Activated naive CD4-positive, alpha-beta T cell treated with anti-CD3 and anti-CD28 coated beads, Interleukin-2, amount 10 ng/mL, durations not matched to agents 7 days and 5 days (primary cell): ENCODE results near the gene TDRD12.
"Not testable (repeated sequence)": the region's sequence is repeated elsewhere in the genome, so short reads cannot be mapped to it uniquely, and the experiment has no call there.

Experiments used
- CTCF ChIA-PET: fragments of 350-600 bp; sonication (Branson Sonifier 250); formaldehyde crosslinking; loops from one replicate; lab custom pipeline; 2021; ENCODE audit warnings: antibody characterized with exemption; lab: Charles Lee
- DNase-seq: peaks from one replicate; pipeline ENCODE4 v3.0.0-alpha.2; 2020
- H3K27ac Mint-ChIP-seq: one replicate; pipeline ENCODE4 v1.8.0; 2021; ENCODE audit warnings: mild to moderate bottlenecking, moderate library complexity, mixed read lengths
- H3K27me3 Mint-ChIP-seq: one replicate; pipeline ENCODE4 v1.8.0; 2021; ENCODE audit warnings: mild to moderate bottlenecking, mixed read lengths
- H3K36me3 Mint-ChIP-seq: one replicate; pipeline ENCODE4 v1.8.0; 2021; ENCODE audit warnings: mixed read lengths
- H3K4me1 Mint-ChIP-seq: one replicate; pipeline ENCODE4 v1.8.0; 2021; ENCODE audit warnings: mixed read lengths
- H3K4me3 Mint-ChIP-seq: one replicate; pipeline ENCODE4 v1.8.0; 2021; ENCODE audit warnings: mild to moderate bottlenecking, moderate library complexity, mixed read lengths
- H3K9me3 Mint-ChIP-seq: one replicate; pipeline ENCODE4 v1.8.0; 2021; ENCODE audit warnings: mixed read lengths

Gene TDRD12

DNA sequence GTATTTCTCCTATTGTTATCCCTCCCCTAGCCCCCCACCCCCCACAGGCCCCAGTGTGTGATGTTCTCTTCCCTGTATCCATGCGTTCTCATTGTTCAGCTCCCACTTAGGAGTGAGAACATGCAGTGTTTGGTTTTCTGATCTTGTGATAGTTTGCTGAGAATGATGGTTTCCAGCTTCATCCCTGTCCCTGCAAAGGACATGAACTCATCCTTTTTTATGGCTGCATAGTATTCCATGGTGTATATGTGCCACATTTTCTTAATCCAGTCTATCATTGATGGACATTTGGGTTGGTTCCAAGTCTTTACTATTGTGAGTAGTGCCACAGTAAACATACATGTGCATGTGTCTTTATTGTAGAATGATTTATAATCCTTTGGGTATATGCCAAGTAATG is 62.5 kb downstream of the TDRD12 start:
- Mint-ChIP-seq H3K9me3 (peaks cover 16% of the 10 kb centered on the region), H3K4me1 (peaks cover 15% of the 10 kb centered on the region)
- H3K4me3 Mint-ChIP-seq, H3K27me3 Mint-ChIP-seq, H3K36me3 Mint-ChIP-seq, H3K27ac Mint-ChIP-seq, DNase-seq, CTCF ChIA-PET: not testable (repeated sequence)

DNA sequence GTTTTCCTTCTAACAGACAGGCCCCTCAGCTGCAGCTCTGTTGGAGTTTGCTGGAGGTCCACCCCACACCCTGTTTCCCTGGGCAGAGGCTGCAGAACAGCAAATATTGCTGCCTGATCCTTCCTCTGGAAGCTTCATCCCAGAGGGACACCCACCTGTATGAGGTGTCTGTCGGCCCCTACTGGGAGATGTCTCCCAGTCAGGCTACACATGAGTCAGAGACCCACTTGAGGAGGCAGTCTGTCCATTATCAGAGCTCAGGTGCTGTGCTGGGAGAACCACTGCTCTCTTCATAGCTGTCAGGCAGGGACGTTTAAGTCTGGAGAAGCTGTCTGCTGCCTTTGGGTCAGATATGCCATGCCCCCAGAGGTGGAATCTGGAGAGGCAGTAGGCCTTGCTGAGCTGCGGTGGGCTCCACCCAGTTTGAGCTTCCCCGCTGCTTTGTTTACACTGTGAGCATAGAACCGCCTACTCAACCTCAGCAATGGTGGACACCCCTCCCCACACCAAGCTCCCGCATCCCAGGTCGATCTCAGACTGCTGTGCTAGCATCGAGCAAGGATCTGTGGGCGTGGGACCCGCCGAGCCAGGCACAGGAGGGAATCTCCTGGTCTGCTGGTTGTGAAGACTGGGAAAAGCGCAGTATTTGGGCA is 67.7 kb downstream of the TDRD12 start:
- H3K36me3 Mint-ChIP-seq, H3K4me3 Mint-ChIP-seq, H3K9me3 Mint-ChIP-seq, CTCF ChIA-PET: not testable (repeated sequence)
- Mint-ChIP-seq H3K27me3 (peaks cover 14% of the 10 kb centered on the region), H3K27ac (peak overlapping the region; percentile 2), H3K4me1 (peaks cover 28% of the 10 kb centered on the region)
- peak; percentile 36 for DNase-seq

DNA sequence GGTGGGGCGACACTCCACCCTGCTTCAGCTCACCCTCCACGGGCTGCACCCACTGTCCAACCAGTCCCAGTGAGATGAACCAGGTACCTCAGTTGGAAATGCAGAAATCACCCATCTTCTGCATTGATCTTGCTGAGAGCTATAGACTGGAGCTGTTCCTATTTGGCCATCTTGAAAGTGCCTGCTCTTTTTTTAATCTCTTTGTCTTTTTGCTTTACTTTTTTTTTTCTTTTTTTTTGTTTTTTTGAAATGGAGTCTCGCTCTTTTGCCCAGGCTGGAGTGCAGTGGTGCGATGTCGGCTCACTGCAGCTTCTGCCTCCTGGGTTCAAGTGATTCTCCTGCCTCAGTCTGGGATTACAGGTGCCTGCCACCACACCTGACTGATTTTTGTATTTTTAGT is 68.3 kb downstream of the TDRD12 start:
- CTCF ChIA-PET, H3K4me3 Mint-ChIP-seq, H3K9me3 Mint-ChIP-seq, H3K36me3 Mint-ChIP-seq, H3K27ac Mint-ChIP-seq, DNase-seq: not testable (repeated sequence)
- H3K4me1 Mint-ChIP-seq: peaks cover 34% of the 10 kb centered on the region
- H3K27me3 Mint-ChIP-seq: peaks cover 14% of the 10 kb centered on the region

DNA sequence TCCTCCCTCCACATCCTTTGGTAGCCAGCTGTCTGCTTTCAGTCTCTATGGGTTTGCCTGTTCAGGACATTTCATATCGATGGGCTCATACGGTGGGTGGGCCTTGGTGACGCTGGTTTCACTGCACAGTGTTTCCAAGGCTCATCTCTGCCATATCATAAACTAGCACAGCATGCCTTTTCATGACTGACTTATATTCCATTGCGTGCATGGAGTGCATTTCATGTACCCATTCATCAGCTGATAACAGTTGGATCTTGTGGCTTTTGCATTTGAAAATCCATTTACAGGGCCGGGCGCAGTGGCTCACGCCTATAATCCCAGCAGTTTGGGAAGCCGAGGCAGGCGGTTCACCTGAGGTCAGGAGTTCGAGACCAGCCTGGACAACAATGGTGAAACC is 69.9 kb downstream of the TDRD12 start:
- CTCF ChIA-PET: no interaction called here
- Mint-ChIP-seq H3K27ac (no peak overlapping the region), H3K4me1 (peaks cover 47% of the 10 kb centered on the region), H3K4me3 (no peak overlapping the region), H3K9me3 (peaks cover 7% of the 10 kb centered on the region), H3K36me3 (peaks cover 7% of the 10 kb centered on the region), H3K27me3 (peaks cover 4% of the 10 kb centered on the region)
- no peak for DNase-seq

DNA sequence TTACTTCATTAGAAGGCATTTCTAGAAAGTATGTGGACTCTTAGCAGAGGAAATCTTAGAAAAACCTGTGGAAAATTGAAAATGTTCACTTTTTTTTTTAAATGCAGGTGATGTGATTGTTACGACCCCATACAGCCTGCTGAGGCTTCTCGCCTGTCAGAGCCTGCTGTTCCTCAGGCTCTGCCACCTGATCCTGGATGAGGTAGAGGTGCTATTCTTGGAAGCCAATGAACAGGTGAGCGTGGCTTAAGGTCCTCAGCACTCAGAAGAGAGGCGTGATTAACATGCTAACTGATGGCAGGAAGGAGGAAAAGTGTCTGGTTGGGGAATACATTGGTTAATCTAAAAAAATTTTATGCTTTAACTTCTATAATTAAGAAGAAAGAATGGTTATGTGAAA is 78.6 kb downstream of the TDRD12 start:
- no peaks in the 10 kb centered on the region for H3K9me3 Mint-ChIP-seq
- H3K4me1 Mint-ChIP-seq: peaks cover 52% of the 10 kb centered on the region
- no peak overlapping the region for H3K27ac Mint-ChIP-seq
- H3K27me3 Mint-ChIP-seq: peaks cover 4% of the 10 kb centered on the region
- no peak overlapping the region for H3K4me3 Mint-ChIP-seq
- no peak for DNase-seq
- CTCF ChIA-PET: no interaction called here
- no peaks in the 10 kb centered on the region for H3K36me3 Mint-ChIP-seq

DNA sequence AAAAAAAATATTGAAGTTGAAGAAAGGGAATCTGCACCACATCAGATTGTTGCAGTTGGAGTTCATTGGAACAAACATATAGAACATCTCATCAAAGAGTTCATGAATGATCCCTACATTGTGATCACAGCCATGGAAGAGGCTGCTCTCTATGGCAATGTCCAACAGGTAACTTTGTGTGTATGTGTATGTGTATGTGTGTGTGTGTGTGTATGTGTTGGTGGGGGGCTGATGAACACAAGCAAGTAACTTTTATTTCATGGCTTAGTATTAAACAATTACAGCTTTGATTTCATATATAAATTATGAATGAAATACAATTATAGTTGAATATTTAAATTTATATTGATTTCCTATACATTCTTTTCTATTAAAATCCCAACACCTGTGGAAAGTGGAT is 80.6 kb downstream of the TDRD12 start:
- H3K9me3 Mint-ChIP-seq: no peaks in the 10 kb centered on the region
- H3K4me1 Mint-ChIP-seq: peaks cover 35% of the 10 kb centered on the region
- no peaks in the 10 kb centered on the region for H3K36me3 Mint-ChIP-seq
- H3K4me3 Mint-ChIP-seq: no peak overlapping the region
- no peak overlapping the region for H3K27ac Mint-ChIP-seq
- no peak for DNase-seq
- CTCF ChIA-PET: no interaction called here
- H3K27me3 Mint-ChIP-seq: peaks cover 4% of the 10 kb centered on the region

DNA sequence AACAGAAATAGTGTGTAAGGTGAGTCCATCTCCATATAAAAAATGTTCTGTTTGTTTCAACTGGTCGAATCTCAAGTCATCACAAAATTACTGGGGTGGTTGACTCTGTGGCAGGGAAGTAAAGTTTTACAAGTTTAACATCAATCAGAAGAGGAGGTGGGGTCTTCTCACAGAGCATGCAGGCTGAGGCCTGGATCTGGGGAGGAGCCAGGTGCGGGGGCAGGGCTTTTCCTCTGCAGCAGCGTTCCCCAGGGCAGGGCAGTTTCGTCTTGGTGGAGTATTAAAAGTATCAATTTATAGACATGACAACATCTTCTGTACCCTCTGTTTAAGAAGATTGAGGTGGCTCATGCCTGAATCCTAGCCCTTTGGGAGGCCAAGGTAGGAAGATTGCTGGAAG is 81.2 kb downstream of the TDRD12 start:
- no peaks in the 10 kb centered on the region for H3K36me3 Mint-ChIP-seq
- H3K4me3 Mint-ChIP-seq: no peak overlapping the region
- H3K4me1 Mint-ChIP-seq: peaks cover 30% of the 10 kb centered on the region
- CTCF ChIA-PET: no interaction called here
- no peak overlapping the region for H3K27ac Mint-ChIP-seq
- no peak for DNase-seq
- peaks cover 4% of the 10 kb centered on the region for H3K27me3 Mint-ChIP-seq
- H3K9me3 Mint-ChIP-seq: no peaks in the 10 kb centered on the region

DNA sequence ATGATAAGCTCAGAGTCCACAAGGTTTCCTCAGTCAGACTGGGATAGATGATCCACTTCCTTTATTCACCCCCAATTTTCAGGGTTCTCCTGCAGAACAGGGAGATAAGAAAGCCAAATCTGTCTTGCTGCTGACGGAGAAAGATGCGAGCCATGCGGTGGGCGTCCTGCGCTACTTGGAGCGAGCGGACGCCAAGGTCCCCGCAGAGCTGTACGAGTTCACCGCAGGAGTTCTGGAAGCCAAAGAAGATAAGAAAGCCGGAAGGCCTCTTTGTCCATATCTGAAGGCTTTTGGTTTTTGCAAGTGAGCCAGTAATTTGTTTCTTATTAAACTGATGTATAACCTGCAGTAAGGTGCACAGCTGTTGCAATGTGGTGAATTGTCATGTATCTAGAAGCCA is 83.3 kb downstream of the TDRD12 start:
- H3K9me3 Mint-ChIP-seq: no peaks in the 10 kb centered on the region

DNA sequence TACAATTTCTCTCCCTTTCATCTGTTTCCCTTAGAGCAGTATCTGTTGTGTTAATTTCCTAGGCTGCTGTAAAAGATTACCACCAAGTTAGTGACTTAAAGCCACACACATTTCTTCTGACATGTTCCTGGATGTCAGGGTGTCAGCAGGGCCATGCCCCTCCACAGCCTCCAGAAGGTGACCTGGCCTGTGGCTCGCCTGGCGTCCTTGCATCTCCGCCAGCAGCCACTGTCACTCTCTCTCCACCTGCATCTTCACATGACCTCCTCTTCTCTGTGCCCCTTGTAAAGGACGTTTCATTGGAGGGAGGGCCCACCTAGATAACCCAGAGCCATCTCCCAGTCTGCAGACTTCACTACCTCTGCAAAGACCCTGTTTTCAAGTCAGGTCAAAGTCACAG is 88.7 kb downstream of the TDRD12 start:
- Mint-ChIP-seq H3K9me3 (no peaks in the 10 kb centered on the region), H3K36me3 (no peaks in the 10 kb centered on the region)

More for the DNA sequence above, 83.3 kb downstream of the TDRD12 start:
- CTCF ChIA-PET: no interaction called here
- H3K4me1 Mint-ChIP-seq: peaks cover 18% of the 10 kb centered on the region
- peaks cover 4% of the 10 kb centered on the region for H3K27me3 Mint-ChIP-seq
- no peak overlapping the region for H3K27ac Mint-ChIP-seq
- no peaks in the 10 kb centered on the region for H3K36me3 Mint-ChIP-seq
- no peak overlapping the region for H3K4me3 Mint-ChIP-seq
- no peak for DNase-seq

DNA sequence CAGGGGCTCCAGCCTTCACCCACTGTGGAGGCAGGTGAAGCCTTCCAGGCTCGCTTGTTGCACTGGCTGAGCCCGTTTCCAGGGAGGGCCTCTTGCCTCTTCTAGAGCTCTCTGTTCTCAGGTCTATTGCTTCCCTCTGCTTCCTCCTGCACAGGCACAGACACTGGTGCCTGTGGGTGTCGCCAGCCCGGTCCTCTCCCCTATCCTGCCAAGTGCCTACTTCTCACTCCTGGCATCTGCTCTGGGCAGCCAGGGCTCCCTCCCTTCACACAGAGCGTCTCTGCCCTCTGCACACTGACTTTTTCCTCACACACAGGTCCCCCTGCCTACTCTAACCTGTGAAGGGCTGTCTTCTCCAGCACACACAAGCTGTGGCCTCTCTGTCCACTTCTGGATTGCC is 89.7 kb downstream of the TDRD12 start:
- CTCF ChIA-PET: no interaction called here

More for the DNA sequence above, 88.7 kb downstream of the TDRD12 start:
- DNase-seq: no peak
- H3K27ac Mint-ChIP-seq: peak overlapping the region; percentile 40
- no peak overlapping the region for H3K4me3 Mint-ChIP-seq
- peaks cover 12% of the 10 kb centered on the region for H3K4me1 Mint-ChIP-seq
- CTCF ChIA-PET: interaction anchor here (0.6 kb wide), 1 partner anchor 520 kb away, joined by 3 read pairs; no protein-coding TSS in a partner anchor
- peaks cover 7% of the 10 kb centered on the region for H3K27me3 Mint-ChIP-seq

DNA sequence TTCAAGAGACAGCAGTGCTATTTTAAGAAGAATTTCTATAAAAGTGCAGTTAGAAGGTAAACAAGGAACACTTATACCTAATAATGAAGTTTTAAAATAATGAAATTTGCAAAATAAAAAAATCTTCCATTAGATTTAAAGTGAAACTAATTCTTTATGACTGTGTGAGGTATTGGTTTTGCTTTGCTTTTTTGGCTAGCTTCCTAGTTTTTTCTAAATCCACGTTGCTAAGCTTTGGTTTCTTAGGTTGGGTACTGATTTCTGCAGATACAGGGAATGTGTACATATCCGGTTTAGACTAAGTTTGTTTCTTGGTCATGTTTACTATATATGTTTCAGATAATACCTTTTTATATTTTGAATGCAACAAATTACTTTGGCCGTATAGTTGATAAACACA is 90.2 kb downstream of the TDRD12 start:
- no peak overlapping the region for H3K27ac Mint-ChIP-seq
- CTCF ChIA-PET: interaction anchor here (0.8 kb wide), 1 partner anchor 19 kb away, joined by 3 read pairs; no protein-coding TSS in a partner anchor
- no peaks in the 10 kb centered on the region for H3K9me3 Mint-ChIP-seq
- peaks cover 18% of the 10 kb centered on the region for H3K4me1 Mint-ChIP-seq
- no peak for DNase-seq
- H3K4me3 Mint-ChIP-seq: no peak overlapping the region
- no peaks in the 10 kb centered on the region for H3K36me3 Mint-ChIP-seq
- peaks cover 18% of the 10 kb centered on the region for H3K27me3 Mint-ChIP-seq

More for the DNA sequence above, 89.7 kb downstream of the TDRD12 start:
- no peaks in the 10 kb centered on the region for H3K36me3 Mint-ChIP-seq
- no peak overlapping the region for H3K4me3 Mint-ChIP-seq
- H3K27ac Mint-ChIP-seq: peak overlapping the region; percentile 12
- no peak for DNase-seq
- H3K4me1 Mint-ChIP-seq: peaks cover 17% of the 10 kb centered on the region
- H3K27me3 Mint-ChIP-seq: peaks cover 13% of the 10 kb centered on the region
- no peaks in the 10 kb centered on the region for H3K9me3 Mint-ChIP-seq

DNA sequence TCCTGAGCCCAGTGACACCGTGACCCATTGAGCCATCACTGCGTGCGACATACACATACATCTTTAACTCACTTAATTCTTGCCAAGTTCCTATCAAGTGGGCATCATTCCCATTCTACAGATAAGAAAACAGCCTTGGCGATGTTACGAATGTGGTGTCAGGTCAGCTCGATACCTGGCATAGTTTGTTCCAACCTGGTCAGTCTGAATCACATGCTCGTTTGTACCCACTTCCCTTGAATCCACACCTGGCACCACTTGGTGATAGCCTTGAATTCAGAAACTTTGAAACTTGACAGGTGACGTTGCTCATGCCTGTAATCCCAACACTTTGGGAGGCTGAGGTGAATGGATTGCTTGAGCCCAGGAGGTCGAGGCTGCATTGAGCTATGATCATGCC is 90.9 kb downstream of the TDRD12 start:
- H3K27me3 Mint-ChIP-seq: peaks cover 18% of the 10 kb centered on the region
- no peak overlapping the region for H3K27ac Mint-ChIP-seq
- peaks cover 18% of the 10 kb centered on the region for H3K4me1 Mint-ChIP-seq
- no peak for DNase-seq
- no peak overlapping the region for H3K4me3 Mint-ChIP-seq
- no peaks in the 10 kb centered on the region for H3K36me3 Mint-ChIP-seq
- no peaks in the 10 kb centered on the region for H3K9me3 Mint-ChIP-seq
- CTCF ChIA-PET: interaction anchor here (0.8 kb wide), 1 partner anchor 18 kb away, joined by 3 read pairs; no protein-coding TSS in a partner anchor

DNA sequence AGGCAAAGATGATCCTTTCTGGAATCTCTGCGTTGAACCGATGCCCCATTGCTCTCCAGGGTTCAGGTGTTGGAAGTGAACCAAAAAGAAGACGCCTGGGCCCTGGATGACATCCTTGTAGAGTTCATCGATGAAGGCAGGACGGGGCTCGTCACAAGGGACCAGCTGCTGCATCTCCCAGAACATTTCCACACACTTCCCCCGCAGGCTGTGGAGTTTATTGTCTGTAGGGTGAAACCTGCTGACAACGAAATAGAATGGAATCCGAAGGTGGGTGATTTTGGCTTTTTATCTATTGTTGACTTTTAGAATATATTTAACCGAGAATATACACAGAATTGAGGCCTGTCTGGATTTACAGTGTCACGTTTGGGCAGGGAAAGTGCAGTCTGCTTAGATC is 91.6 kb downstream of the TDRD12 start:
- no peaks in the 10 kb centered on the region for H3K36me3 Mint-ChIP-seq
- no peak overlapping the region for H3K27ac Mint-ChIP-seq
- no peak for DNase-seq
- H3K9me3 Mint-ChIP-seq: no peaks in the 10 kb centered on the region
- CTCF ChIA-PET: no interaction called here
- H3K4me1 Mint-ChIP-seq: peaks cover 18% of the 10 kb centered on the region
- H3K4me3 Mint-ChIP-seq: no peak overlapping the region
- peaks cover 18% of the 10 kb centered on the region for H3K27me3 Mint-ChIP-seq

DNA sequence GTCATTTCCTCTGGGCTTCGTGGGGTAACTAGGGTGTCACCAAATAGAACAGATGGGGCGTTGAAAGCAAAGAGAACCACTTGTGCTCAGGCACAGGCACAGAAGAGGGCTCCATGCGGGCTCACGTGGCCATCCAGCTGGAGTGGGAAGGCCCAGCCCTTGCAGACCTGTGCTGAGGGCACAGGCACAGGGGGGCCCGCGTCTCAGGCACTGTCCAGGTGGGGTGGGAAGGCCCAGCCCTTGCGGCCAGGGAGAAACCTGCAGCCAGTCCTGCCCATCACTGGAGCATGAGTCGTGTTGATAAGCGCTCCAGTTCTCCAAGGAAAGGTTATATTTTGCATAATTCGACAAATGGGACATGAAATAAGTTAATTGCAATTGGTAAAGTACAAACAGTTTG is 92.5 kb downstream of the TDRD12 start:
- DNase-seq: no peak
- Mint-ChIP-seq H3K27me3 (peaks cover 21% of the 10 kb centered on the region), H3K4me3 (no peak overlapping the region), H3K9me3 (no peaks in the 10 kb centered on the region), H3K4me1 (peaks cover 18% of the 10 kb centered on the region), H3K27ac (no peak overlapping the region), H3K36me3 (no peaks in the 10 kb centered on the region)
- CTCF ChIA-PET: no interaction called here

DNA sequence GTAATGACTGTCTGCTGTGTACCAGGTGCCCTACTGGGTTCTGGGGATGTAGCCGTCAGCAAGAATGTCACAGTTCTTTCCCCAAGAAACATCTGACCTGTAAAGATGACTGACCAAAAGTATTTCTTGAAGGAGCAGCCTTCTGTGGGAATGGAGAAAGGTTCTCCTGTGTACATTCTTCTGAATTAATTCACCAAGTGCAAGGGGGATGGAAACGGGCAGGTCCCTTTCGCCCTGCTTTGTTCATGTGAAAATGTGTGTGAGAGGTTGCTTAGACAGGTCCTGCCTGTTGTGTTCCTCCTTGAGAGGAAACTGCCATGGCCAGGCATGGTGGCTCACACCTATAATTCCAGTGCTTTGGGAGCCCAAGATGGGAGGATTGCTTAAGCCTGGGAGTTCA is 93.0 kb downstream of the TDRD12 start:
- Mint-ChIP-seq H3K4me3 (no peak overlapping the region), H3K27me3 (peaks cover 23% of the 10 kb centered on the region), H3K36me3 (no peaks in the 10 kb centered on the region), H3K9me3 (no peaks in the 10 kb centered on the region), H3K4me1 (peaks cover 18% of the 10 kb centered on the region), H3K27ac (no peak overlapping the region)
- CTCF ChIA-PET: no interaction called here
- DNase-seq: no peak
